ENCODE data around the gene MRPS2. TPM values are rescaled to one million over a fixed set of nuclear protein-coding genes. Genes with fewer than 3 reads are reported as not detected.

The MRPS2 gene
- total RNA-seq, 2 experiments from 2014 or later: 20.8 to 23.2 TPM

GRCh38 chr9:135551031-135551430 lies 50.5 kb downstream of the MRPS2 start:
- Mint-ChIP-seq H3K9me3 (no peaks in the 10 kb centered on the region), H3K4me3 (no peak overlapping the region), H3K4me1 (ENCODE audit: low read depth) (no peaks in the 10 kb centered on the region), H3K27ac (no peak overlapping the region), H3K27me3 (peaks cover 5% of the 10 kb centered on the region), H3K36me3 (ENCODE audit: low read depth) (no peaks in the 10 kb centered on the region)
- Histone ChIP-seq H3K4me3 (ENCODE audit: low read length) (no peak overlapping the region), H3K4me1 (ENCODE audit: insufficient read depth, low read length) (no peaks in the 10 kb centered on the region), H3K36me3 (ENCODE audit: insufficient read depth, low read length) (no peaks in the 10 kb centered on the region), H3K27ac (ENCODE audit: low read depth in 1 of 2, low read length in 2 of 2) (no peak overlapping the region), H3K27me3 (ENCODE audit: control insufficient read depth in 1 of 2, insufficient read depth in 2 of 2, low read length in 2 of 2) (no peaks in the 10 kb centered on the region), H3K9me3 (ENCODE audit: control insufficient read depth in 1 of 2, insufficient read depth in 1 of 2, low read length in 2 of 2) (peaks cover 0 to 10% of the 10 kb centered on the region in 2 experiments)
- ATAC-seq (ENCODE audit: poor library complexity) (no peak), DNase-seq (peak in 1 of 14 experiments; percentile 6)
- ChIA-PET CTCF (no interaction called here), POLR2A (no interaction called here)
- intact Hi-C loops (cut with DNase I, micrococcal nuclease): no loop called here
- no peak for TF ChIP-seq CTCF (IDR thresholded peaks at IDR 0.05)

- Mint-ChIP-seq H3K4me3 (no peak overlapping the region), H3K27ac (no peak overlapping the region), H3K9me3 (no peaks in the 10 kb centered on the region), H3K36me3 (ENCODE audit: low read depth) (no peaks in the 10 kb centered on the region), H3K4me1 (ENCODE audit: low read depth) (no peaks in the 10 kb centered on the region), H3K27me3 (peaks cover 5% of the 10 kb centered on the region)
- intact Hi-C loops (cut with DNase I, micrococcal nuclease): no loop called here
- ChIA-PET POLR2A (no interaction called here), CTCF (no interaction called here)
- Histone ChIP-seq H3K36me3 (ENCODE audit: insufficient read depth, low read length) (no peaks in the 10 kb centered on the region), H3K27me3 (ENCODE audit: control insufficient read depth in 1 of 2, insufficient read depth in 2 of 2, low read length in 2 of 2) (no peaks in the 10 kb centered on the region), H3K9me3 (ENCODE audit: control insufficient read depth in 1 of 2, insufficient read depth in 1 of 2, low read length in 2 of 2) (peaks cover 0 to 10% of the 10 kb centered on the region in 2 experiments), H3K4me3 (ENCODE audit: low read length) (no peak overlapping the region), H3K27ac (ENCODE audit: low read depth in 1 of 2, low read length in 2 of 2) (no peak overlapping the region), H3K4me1 (ENCODE audit: insufficient read depth, low read length) (no peaks in the 10 kb centered on the region)
- DNase-seq: no peak
- TF ChIP-seq CTCF (IDR thresholded peaks at IDR 0.05): no peak
- no peak for ATAC-seq (ENCODE audit: poor library complexity)
Observed at GRCh38 chr9:135551456-135551855, 51.0 kb downstream of the MRPS2 start.

GRCh38 chr9:135552021-135552697 lies 51.7 kb downstream of the MRPS2 start:
- Mint-ChIP-seq H3K27ac (no peak overlapping the region), H3K9me3 (no peaks in the 10 kb centered on the region), H3K36me3 (ENCODE audit: low read depth) (no peaks in the 10 kb centered on the region), H3K4me3 (no peak overlapping the region), H3K27me3 (peaks cover 5% of the 10 kb centered on the region), H3K4me1 (ENCODE audit: low read depth) (no peaks in the 10 kb centered on the region)
- Histone ChIP-seq H3K4me1 (ENCODE audit: insufficient read depth, low read length) (no peaks in the 10 kb centered on the region), H3K4me3 (ENCODE audit: low read length) (no peak overlapping the region), H3K27me3 (ENCODE audit: control insufficient read depth in 1 of 2, insufficient read depth in 2 of 2, low read length in 2 of 2) (no peaks in the 10 kb centered on the region), H3K27ac (ENCODE audit: low read depth in 1 of 2, low read length in 2 of 2) (no peak overlapping the region), H3K9me3 (ENCODE audit: control insufficient read depth in 1 of 2, insufficient read depth in 1 of 2, low read length in 2 of 2) (peaks cover 0 to 10% of the 10 kb centered on the region in 2 experiments), H3K36me3 (ENCODE audit: insufficient read depth, low read length) (no peaks in the 10 kb centered on the region)
- ChIA-PET POLR2A (no interaction called here), CTCF (no interaction called here)
- TF ChIP-seq CTCF (IDR thresholded peaks at IDR 0.05): no peak
- intact Hi-C loops (cut with DNase I, micrococcal nuclease): no loop called here
- DNase-seq: no peak
- no peak for ATAC-seq (ENCODE audit: poor library complexity)

All from CD4-positive, alpha-beta T cell (primary cell).